ENCODE data around the gene OVCH2. TPM values are rescaled to one million over a fixed set of nuclear protein-coding genes. Genes with fewer than 3 reads are reported as not detected.

The OVCH2 gene
- total and polyA plus RNA-seq, 4 donors, result not detected

DNA sequence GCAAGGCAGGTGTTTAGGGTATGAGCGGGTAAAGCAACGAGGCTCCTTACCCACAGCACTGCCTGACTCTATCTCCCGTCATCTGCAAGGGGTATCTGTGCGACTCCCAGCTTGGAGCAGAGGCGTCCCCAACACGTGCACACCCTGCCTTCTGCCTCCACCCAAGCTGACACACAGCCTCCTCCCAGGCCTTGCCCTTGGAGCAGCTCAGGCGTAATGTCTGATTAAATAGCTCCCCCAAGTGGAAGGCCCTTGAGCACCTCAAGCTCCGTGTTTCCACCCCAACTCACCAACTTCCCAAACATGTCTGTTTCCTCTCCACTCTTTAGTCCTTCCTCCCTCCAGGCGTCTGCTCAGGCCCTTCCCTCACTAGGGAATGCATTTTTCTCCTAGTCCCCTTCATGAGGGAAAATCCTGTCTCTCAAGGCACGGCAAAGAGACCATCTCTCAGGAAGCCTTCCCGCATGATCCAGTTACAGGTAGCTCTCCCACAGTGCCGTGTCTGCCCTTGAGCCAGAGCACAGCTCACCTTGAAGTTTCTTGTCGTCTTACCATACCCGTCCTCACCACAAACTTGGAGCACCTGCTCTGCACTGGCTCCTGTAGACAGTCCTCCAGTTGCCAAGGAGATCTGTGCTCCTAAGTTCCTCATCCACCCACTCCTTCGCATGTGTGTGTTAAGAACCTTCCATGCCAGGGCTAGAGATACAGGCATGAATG lies 48.8 kb downstream of the OVCH2 start:
- no peaks in the 10 kb centered on the region for H3K9me3 ChIP-seq (ENCODE audit: control insufficient read depth in 4 of 4, low read length in 3 of 4)
- no peak for DNase-seq (ENCODE audit: low spot score)
- TF ChIP-seq, protein P1, sequence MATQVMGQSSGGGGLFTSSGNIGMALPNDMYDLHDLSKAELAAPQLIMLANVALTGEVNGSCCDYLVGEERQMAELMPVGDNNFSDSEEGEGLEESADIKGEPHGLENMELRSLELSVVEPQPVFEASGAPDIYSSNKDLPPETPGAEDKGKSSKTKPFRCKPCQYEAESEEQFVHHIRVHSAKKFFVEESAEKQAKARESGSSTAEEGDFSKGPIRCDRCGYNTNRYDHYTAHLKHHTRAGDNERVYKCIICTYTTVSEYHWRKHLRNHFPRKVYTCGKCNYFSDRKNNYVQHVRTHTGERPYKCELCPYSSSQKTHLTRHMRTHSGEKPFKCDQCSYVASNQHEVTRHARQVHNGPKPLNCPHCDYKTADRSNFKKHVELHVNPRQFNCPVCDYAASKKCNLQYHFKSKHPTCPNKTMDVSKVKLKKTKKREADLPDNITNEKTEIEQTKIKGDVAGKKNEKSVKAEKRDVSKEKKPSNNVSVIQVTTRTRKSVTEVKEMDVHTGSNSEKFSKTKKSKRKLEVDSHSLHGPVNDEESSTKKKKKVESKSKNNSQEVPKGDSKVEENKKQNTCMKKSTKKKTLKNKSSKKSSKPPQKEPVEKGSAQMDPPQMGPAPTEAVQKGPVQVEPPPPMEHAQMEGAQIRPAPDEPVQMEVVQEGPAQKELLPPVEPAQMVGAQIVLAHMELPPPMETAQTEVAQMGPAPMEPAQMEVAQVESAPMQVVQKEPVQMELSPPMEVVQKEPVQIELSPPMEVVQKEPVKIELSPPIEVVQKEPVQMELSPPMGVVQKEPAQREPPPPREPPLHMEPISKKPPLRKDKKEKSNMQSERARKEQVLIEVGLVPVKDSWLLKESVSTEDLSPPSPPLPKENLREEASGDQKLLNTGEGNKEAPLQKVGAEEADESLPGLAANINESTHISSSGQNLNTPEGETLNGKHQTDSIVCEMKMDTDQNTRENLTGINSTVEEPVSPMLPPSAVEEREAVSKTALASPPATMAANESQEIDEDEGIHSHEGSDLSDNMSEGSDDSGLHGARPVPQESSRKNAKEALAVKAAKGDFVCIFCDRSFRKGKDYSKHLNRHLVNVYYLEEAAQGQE (IDR thresholded peaks at IDR 0.05), result no peak
- no peak for TF ChIP-seq YY1 (IDR thresholded peaks at IDR 0.05)
- TF ChIP-seq RAD21 (IDR thresholded peaks at IDR 0.05), result peak; percentile 75 to 81
- TF ChIP-seq NR2F2 (IDR thresholded peaks at IDR 0.05), result no peak
- no peak for TF ChIP-seq HNF4A (conservative IDR thresholded peaks at IDR 0.05)
- TF ChIP-seq, protein P2, sequence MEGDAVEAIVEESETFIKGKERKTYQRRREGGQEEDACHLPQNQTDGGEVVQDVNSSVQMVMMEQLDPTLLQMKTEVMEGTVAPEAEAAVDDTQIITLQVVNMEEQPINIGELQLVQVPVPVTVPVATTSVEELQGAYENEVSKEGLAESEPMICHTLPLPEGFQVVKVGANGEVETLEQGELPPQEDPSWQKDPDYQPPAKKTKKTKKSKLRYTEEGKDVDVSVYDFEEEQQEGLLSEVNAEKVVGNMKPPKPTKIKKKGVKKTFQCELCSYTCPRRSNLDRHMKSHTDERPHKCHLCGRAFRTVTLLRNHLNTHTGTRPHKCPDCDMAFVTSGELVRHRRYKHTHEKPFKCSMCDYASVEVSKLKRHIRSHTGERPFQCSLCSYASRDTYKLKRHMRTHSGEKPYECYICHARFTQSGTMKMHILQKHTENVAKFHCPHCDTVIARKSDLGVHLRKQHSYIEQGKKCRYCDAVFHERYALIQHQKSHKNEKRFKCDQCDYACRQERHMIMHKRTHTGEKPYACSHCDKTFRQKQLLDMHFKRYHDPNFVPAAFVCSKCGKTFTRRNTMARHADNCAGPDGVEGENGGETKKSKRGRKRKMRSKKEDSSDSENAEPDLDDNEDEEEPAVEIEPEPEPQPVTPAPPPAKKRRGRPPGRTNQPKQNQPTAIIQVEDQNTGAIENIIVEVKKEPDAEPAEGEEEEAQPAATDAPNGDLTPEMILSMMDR (IDR thresholded peaks at IDR 0.05; ENCODE audit: low read depth, low read length, missing input control), result peak; percentile 47
- no peaks in the 10 kb centered on the region for H3K27me3 ChIP-seq (ENCODE audit: control insufficient read depth in 4 of 4, insufficient read depth in 4 of 4, low read length in 3 of 4)
- peaks cover 5 to 47% (median 36%) of the 10 kb centered on the region in 4 donors for H3K36me3 ChIP-seq (ENCODE audit: control insufficient read depth in 4 of 4, insufficient read depth in 3 of 4, low read depth in 1 of 4, low read length in 3 of 4)
- H3K4me1 ChIP-seq (ENCODE audit: control insufficient read depth in 4 of 4, insufficient read depth in 4 of 4, low read length in 3 of 4), result no peaks in the 10 kb centered on the region
- no peak overlapping the region for H3K9ac ChIP-seq (ENCODE audit: low read depth in 1 of 2, low read length in 2 of 2)
- no peak overlapping the region for H3K4me3 ChIP-seq (ENCODE audit: low read depth in 1 of 3, low read length in 3 of 3)
- H3K27ac ChIP-seq (ENCODE audit: low read depth in 1 of 2, low read length in 2 of 2), result no peak overlapping the region
- 81% methylated on average over 15 of the region's 15 CpGs for WGBS

DNA sequence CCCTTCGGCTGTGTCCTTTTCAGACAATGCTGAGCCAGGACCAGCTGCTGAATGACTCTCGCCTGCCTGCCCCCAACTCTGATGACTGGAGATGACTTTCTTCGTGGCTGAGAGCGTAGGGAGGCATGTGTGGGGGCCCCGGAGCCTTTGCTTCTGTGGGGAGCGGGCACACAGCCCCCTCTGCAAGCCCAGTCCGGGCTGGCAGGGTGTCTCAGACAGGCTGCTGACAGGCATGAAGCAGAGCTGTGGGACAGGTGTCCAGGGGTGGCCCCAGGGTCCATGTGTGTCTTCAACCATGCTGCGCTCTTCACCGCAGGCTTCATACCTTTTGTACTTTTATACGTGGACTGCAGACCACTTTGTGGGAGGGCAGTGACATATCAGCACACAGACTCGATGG lies 49.6 kb downstream of the OVCH2 start:
- WGBS, result 95% methylated on average over 11 of the region's 11 CpGs
- TF ChIP-seq GABPA (IDR thresholded peaks at IDR 0.05 in 1 of 2, conservative IDR thresholded peaks at IDR 0.05 in 1 of 2), result no peak
- TF ChIP-seq RXRA (IDR thresholded peaks at IDR 0.05), result no peak
- no peak for TF ChIP-seq SP1 (IDR thresholded peaks at IDR 0.05)
- TF ChIP-seq FOXA1 (IDR thresholded peaks at IDR 0.05), result no peak
- TF ChIP-seq, protein P3, sequence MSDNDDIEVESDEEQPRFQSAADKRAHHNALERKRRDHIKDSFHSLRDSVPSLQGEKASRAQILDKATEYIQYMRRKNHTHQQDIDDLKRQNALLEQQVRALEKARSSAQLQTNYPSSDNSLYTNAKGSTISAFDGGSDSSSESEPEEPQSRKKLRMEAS (IDR thresholded peaks at IDR 0.05), result no peak
- TF ChIP-seq YY1 (IDR thresholded peaks at IDR 0.05), result no peak
- TF ChIP-seq, protein P4, sequence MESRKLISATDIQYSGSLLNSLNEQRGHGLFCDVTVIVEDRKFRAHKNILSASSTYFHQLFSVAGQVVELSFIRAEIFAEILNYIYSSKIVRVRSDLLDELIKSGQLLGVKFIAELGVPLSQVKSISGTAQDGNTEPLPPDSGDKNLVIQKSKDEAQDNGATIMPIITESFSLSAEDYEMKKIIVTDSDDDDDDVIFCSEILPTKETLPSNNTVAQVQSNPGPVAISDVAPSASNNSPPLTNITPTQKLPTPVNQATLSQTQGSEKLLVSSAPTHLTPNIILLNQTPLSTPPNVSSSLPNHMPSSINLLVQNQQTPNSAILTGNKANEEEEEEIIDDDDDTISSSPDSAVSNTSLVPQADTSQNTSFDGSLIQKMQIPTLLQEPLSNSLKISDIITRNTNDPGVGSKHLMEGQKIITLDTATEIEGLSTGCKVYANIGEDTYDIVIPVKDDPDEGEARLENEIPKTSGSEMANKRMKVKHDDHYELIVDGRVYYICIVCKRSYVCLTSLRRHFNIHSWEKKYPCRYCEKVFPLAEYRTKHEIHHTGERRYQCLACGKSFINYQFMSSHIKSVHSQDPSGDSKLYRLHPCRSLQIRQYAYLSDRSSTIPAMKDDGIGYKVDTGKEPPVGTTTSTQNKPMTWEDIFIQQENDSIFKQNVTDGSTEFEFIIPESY (IDR thresholded peaks at IDR 0.05), result no peak
- Histone ChIP-seq H3K4me1 (ENCODE audit: control insufficient read depth in 4 of 4, insufficient read depth in 4 of 4, low read length in 3 of 4) (no peaks in the 10 kb centered on the region), H3K4me3 (ENCODE audit: low read depth in 1 of 3, low read length in 3 of 3) (no peak overlapping the region), H3K27me3 (ENCODE audit: control insufficient read depth in 4 of 4, insufficient read depth in 4 of 4, low read length in 3 of 4) (no peaks in the 10 kb centered on the region), H3K36me3 (ENCODE audit: control insufficient read depth in 4 of 4, insufficient read depth in 3 of 4, low read depth in 1 of 4, low read length in 3 of 4) (peaks cover 5 to 54% (median 44%) of the 10 kb centered on the region in 4 donors), H3K9ac (ENCODE audit: low read depth in 1 of 2, low read length in 2 of 2) (no peak overlapping the region), H3K27ac (ENCODE audit: low read depth in 1 of 2, low read length in 2 of 2) (no peak overlapping the region), H3K9me3 (ENCODE audit: control insufficient read depth in 4 of 4, low read length in 3 of 4) (no peaks in the 10 kb centered on the region)
- no peak for DNase-seq (ENCODE audit: low spot score)
